A673 (cell line): Measurements from ENCODE around the gene DIP2C.
"Not testable (repeated sequence)": the region's sequence is repeated elsewhere in the genome, so short reads cannot be mapped to it uniquely, and the experiment has no call there.

Experiments
- CTCF ChIP-seq: fragments of 300-800, 200-600 bp; sonication (generic); conservative IDR thresholded peaks from 2 replicates; pipeline ENCODE4 v1.5.1; 2017; ENCODE audit warnings: low read depth, mild to moderate bottlenecking, antibody characterized with exemption, low read length, moderate library complexity, mixed read lengths
- EZH2 ChIP-seq: fragments of 200-600 bp; sonication (generic); IDR thresholded peaks from 2 replicates; pipeline ENCODE4 v1.6.1; 2017; ENCODE audit warnings: borderline replicate concordance, low read depth, mild to moderate bottlenecking, mixed read lengths, antibody characterized with exemption, low read length; ENCODE audit not compliant: poor library complexity, severe bottlenecking

DNA sequence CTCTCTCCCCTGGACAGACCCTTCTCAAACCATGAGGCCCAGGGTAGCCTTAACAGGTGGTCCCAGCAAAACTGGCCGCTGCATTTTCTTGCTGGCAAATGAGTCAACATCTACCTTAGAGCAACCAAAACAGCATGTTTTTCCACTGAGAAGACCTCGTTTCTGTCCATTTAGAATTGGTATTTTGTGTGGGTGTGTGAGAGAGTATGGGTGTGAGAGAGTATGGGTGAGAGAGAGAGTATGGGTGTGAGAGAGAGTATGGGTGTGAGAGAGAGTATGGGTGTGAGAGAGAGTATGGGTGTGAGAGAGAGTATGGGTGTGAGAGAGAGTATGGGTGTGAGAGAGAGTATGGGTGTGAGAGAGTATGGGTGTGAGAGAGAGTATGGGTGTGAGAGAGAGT, 157.1 kb downstream of the DIP2C start:
- not testable (repeated sequence) for TF ChIP-seq CTCF, EZH2
